HG03558 (cell line): ENCODE data around the gene SLC30A10.
"Not testable (repeated sequence)": the region's sequence is repeated elsewhere in the genome, so short reads cannot be mapped to it uniquely, and the experiment has no call there.

Experiments
- ATAC-seq: cut with Tn5 transposase; IDR thresholded peaks from one replicate; pipeline ENCODE4 v1.9.1; 2021; ENCODE audit warnings: moderate number of reproducible peaks; ENCODE audit not compliant: unreplicated experiment; ENCODE audit errors: extremely low read depth

Gene SLC30A10

GRCh38 chr1:219927956-219928790 is at the start of gene SLC30A10:
TSS of gene SLC30A10 (minus strand) at chr1:219928557. CDS start at chr1:219928440, 117 bp downstream.
- ATAC-seq, result no peak

DNA sequence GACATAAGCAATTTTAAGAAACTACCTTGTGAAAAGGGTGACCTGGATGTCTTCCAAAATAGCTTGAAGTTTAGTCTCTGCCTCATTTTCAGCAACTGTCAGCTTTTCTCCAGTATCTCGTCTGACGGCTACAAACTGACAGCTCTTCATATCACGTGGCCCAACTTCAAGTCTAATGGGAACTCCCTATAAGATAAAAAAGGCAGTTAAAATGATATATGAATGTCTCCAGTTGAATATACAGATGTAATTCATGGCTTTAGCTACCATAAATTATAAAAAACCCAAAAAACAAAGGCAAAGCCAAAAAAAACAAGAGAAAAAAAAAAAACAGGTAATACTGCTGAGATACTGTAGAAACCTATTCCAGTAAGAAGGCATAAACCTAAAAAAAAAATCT is 44.9 kb upstream of the SLC30A10 start:
- no peak for ATAC-seq

GRCh38 chr1:219967361-219967760 is 39.0 kb upstream of the SLC30A10 start:
- ATAC-seq, result no peak

DNA sequence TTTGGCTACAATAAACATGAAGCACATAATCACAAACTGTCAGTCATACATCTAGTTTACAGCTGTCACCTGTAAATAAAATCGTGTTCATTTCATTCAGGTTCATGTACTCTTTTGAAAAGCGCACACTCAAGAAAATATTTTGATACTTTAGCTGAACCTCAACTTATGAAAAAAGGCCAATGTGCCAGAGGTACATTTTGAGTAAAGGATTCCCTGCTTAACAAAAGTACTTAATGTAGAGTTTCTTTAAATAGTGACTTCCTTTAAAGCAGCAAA is 37.7 kb upstream of the SLC30A10 start:
- ATAC-seq, result no peak

DNA sequence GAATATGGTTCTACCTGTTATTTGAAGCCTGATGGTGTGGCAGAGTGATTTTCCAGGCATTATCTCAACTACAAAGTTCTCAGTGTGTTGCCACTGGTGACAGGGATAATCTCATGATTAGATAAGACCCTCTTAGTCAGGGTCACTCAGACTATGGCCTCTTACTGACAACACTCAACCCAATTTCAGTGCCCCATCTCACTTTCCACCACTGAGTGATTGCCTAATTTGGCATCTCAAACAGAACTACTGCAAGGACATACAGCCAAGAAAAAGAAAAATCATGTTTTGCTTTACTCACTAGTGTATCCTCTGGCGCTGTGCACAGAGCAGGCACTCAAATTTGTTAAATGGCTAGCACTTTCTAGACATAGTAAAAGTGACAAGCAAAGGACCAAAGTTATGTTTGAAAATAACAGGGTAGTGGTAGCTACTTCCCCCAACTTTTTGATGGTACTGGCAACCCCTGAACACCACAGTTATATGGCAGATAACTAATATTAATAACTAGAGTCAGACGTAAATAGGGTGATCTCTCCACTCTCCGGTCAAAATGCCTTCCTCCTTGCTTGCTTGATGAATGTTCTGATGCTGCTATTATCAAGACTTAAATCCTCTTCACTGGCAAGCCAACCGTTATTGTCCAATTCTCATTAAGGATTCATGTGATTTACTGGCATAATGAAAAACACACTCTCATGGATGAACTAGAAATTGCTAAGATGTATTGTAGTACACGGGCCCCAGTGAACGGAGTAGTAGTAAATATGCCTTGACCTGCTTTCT is 37.1 kb upstream of the SLC30A10 start:
- no peak for ATAC-seq

- no peak for ATAC-seq
Measured at GRCh38 chr1:219963432-219963831, 35.1 kb upstream of the SLC30A10 start.

GRCh38 chr1:219961684-219962083 is 33.3 kb upstream of the SLC30A10 start:
- ATAC-seq, result no peak

DNA sequence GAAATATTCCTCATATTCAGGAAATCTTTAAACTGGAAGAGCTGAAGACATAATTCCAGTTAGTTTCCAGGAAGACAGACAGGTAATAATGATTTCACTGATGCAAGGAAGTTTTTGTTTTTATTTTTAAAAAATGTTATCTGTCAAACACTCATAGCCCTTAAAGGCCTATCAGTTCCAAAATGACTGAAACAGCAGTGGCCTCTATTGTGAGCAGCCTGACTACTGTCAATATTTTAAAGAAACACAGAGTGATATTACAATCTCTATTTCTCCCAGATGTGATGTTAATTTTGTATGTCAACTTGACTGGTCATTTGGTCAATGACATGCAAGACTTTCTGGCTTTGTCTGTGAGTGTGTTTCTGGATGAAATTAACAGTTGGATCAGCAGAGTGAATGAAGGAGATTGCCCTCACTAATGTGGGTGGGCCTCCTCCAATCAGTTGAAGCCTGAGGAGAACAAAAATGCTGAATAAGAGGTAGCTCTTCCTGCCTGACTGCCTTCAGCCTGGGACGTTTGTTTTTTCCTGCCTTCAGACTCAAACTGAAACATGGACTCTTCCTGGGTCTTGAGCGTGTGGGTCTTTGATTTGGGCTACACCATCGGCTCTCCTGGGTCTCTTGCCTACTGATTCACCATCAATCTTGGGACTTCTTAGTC is 31.3 kb upstream of the SLC30A10 start:
- no peak for ATAC-seq

DNA sequence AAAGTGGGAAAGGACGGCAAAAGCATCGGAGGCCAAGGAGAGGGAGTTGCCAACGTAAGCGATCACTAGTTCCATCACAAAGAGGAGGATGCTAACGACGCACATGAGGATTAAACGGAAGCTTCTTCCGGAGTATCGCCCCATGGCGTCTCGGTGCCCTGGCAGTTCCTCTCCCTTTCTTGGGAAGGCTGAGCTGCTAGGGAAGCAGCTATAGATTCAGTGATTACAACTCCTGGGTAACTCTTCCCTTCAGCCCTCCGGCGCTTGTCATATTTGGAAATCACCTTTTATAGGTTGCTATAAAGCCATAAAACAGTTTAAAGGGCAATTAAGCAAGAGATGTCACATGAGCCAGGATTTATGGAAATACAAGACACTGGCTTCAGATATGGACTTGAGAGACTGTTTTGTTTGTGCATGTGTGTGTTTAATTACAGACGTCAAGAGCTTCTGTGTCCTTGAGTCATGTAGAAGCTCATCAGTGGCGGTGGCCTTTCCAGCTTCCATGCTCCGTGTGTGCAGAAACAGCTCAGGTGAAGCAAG is 30.6 kb upstream of the SLC30A10 start:
- no peak for ATAC-seq

DNA sequence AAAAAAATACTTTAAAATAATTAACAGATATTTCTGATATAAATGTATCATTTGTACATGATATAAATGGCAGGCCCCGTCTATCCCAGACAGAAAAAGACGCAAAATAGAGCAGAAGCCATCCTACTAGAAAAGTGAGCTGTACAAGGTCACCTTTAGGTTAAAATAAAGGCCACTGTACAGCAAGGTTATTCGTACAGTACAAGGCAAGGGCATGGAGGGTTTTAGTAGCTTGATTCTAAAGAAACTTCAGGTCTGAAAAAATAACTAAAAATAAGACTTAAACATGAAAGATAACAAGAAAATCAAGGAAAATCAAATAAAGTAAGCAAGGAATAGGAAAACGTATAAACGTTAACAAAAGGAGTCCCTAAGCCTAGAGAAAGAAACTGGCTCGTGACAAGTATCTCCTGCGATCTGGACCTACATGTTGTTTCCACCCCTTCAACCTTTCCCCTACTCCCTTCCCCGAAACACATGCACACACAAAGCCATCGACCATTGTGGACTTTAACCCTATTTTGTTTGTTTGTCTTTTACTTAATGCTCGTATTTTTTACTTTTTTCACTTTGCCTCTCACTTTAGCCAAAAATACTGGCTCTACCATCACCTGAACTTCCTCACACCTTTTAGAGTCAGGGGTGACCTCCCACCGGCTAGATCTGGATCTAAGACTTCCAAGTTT is 26.5 kb upstream of the SLC30A10 start:
- ATAC-seq, result no peak

DNA sequence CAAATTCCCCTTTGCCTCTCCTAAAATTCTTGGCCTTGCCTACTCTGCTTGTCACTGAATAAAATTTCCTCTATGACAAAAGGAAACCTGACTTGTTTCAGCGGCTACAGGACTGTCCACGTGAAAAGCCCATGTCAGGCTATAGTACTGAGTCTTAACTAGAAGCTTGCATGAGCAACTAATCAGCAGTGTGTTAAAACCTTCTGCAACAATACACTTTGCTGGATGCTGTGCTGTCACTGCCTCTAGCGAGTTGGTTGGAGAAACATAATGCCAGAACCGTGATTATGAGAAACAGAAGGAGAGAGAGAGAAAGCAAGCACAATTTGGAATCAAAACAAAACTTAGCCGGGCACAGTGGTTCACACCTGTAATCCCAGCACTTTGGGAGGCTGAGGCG is 25.7 kb upstream of the SLC30A10 start:
- no peak for ATAC-seq

DNA sequence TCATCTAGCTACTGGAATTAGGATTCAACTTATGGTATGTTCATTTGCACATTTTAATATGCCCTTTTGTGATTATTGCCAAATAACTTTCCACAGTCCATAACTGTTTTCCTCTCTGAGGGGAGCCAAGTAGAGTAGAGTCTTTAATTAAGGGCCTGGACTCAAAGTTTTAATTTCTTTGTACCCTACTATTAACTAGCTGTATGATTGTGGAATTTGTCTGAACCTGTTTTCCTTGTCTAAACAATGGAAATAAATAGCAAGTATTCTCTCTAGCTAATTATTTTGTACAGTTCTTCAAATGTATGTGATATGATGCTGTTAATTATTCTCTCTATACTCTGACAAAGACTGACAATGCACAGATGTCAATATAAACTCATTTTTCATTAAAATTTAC is 24.0 kb upstream of the SLC30A10 start:
- ATAC-seq, result no peak

DNA sequence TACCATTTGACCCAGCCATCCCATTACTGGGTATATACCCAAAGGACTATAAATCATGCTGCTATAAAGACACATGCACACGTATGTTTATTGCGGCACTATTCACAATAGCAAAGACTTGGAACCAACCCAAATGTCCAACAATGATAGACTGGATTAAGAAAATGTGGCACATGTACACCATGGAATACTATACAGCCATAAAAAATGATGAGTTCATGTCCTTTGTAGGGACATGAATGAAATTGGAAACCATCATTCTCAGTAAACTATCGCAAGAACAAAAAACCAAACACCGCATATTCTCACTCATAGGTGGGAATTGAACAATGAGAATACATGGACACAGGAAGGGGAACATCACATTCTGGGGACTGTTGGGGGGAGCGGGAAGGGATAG is 20.9 kb upstream of the SLC30A10 start:
- ATAC-seq, result not testable (repeated sequence)

- ATAC-seq, result not testable (repeated sequence)
Measured at GRCh38 chr1:219948766-219949165, 20.4 kb upstream of the SLC30A10 start.

GRCh38 chr1:219945795-219946194 is 17.4 kb upstream of the SLC30A10 start:
- no peak for ATAC-seq

- no peak for ATAC-seq
Measured at GRCh38 chr1:219941179-219942118, 13.1 kb upstream of the SLC30A10 start.

GRCh38 chr1:219940707-219941106 is 12.3 kb upstream of the SLC30A10 start:
- no peak for ATAC-seq

GRCh38 chr1:219938706-219939105 is 10.3 kb upstream of the SLC30A10 start:
- no peak for ATAC-seq

- not testable (repeated sequence) for ATAC-seq
Measured at GRCh38 chr1:219933763-219934162, 5.4 kb upstream of the SLC30A10 start.
